Activated naive CD8-positive, alpha-beta T cell treated with anti-CD3 and anti-CD28 coated beads for 36 hours (primary cell): ENCODE results near the gene FSD1L. TPM values are rescaled to one million over a fixed set of nuclear protein-coding genes. Genes with fewer than 3 reads are reported as not detected.

ENCODE experiments used
- DNase-seq: peaks from one replicate; pipeline ENCODE4 v3.0.0; 2021
- H3K27ac Mint-ChIP-seq: one replicate; pipeline ENCODE4 v1.8.0; 2022; ENCODE audit warnings: mild to moderate bottlenecking, moderate library complexity, mixed read lengths
- H3K27me3 Mint-ChIP-seq: one replicate; pipeline ENCODE4 v1.8.0; 2022; ENCODE audit warnings: mild to moderate bottlenecking, mixed read lengths
- H3K36me3 Mint-ChIP-seq: one replicate; pipeline ENCODE4 v1.8.0; 2021; ENCODE audit warnings: mild to moderate bottlenecking, mixed read lengths
- H3K4me1 Mint-ChIP-seq: one replicate; pipeline ENCODE4 v1.8.0; 2021; ENCODE audit warnings: mixed read lengths
- H3K4me3 Mint-ChIP-seq: one replicate; pipeline ENCODE4 v1.8.0; 2022; ENCODE audit warnings: mild to moderate bottlenecking, moderate library complexity, mixed read lengths
- H3K9me3 Mint-ChIP-seq: one replicate; pipeline ENCODE4 v1.8.0; 2022; ENCODE audit warnings: mixed read lengths
- total RNA-seq, 2 experiments: library from RNA; stranded (reverse); gene quantifications; one replicate each; pipeline ENCODE4 v1.2.3, GENCODE V29; 2021

Gene FSD1L
- 1 to 10 TPM; 2.1 to 3.0 TPM for total RNA-seq

DNA sequence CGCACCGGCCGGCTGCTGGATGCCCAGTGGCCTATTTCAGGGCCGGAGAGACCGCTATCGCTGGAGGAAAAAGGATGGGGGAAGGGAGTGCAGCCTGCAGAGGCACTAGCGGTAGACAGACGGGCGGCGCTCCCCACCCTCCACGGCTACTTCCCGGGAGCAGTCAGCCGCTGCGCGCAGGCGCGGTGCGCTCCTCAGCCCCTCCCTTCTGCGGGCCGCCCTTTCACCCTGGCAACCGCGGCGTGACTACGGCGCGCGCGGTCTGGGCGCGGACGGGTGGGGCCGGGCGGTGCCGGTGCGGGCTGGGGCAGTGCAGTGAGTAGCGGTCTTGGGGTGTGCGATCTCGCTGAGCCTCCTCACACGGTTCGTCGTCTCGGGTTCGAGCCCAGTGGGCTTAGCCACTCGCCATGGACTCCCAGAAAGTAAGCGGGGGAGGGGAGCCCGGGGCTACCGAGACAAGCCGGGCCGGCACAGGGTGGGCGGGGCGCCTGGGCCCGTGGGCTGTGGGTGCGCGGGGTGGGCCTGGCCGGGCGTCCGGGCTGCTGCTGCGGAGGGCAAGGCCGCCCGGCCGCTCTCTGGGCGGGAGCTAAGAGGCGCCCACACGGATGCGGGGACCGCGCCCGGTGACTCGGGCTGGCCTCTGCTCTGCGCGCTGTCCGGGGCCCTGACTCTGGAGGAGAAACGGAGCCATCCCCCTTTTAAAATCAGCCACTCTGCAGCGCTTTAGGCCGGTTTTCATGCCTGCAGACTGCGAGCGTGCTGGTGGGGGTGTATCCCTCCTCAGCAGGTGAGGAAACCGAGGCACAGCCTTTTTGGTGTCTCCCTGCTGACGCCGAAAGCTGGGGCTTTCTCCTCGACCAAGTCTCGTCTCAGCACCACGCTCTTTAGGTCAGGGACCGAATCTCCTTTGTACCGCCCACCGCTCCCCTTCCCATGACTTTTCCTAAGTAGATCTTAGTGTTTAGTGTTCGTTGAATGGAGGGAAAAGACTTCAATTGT lies at the start of gene FSD1L:
TSS of gene FSD1L (plus strand) at position 221 of the 999 bp plus-strand sequence. CDS start at position 408, 187 bp downstream.
- peak; percentile 90 for DNase-seq
- peak within 1 kb of the TSS; percentile 81 for H3K4me3 Mint-ChIP-seq
- H3K27ac Mint-ChIP-seq: peak within 1 kb of the TSS; percentile 42
- no peaks in the 10 kb centered on the region for H3K36me3 Mint-ChIP-seq
- H3K4me1 Mint-ChIP-seq: peaks cover 12% of the 10 kb centered on the region
- H3K27me3 Mint-ChIP-seq: peaks cover 9% of the 10 kb centered on the region
- no peaks in the 10 kb centered on the region for H3K9me3 Mint-ChIP-seq

DNA sequence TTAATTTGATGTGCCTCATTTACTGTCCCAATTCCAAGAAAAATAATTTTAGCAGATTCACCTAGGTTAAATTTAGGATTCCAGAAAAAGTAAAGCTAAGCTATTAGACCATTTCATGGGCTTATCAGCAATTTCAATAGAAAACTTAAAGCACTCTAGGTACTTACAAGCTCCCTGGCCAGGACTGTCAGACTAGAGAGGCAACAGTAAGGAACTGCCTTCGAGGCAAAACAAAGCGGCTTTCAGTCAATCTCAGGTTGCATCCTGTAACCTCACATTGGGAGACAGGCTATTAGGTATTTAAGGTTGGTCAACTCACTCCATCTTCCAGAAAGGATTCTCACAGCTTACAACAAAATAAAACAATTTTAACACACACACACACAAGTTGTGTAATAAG lies 48.7 kb upstream of the FSD1L start:
- Mint-ChIP-seq H3K4me3 (no peak overlapping the region), H3K9me3 (no peaks in the 10 kb centered on the region), H3K27me3 (peaks cover 47% of the 10 kb centered on the region), H3K36me3 (no peaks in the 10 kb centered on the region), H3K4me1 (peaks cover 7% of the 10 kb centered on the region), H3K27ac (no peak overlapping the region)
- DNase-seq: no peak

DNA sequence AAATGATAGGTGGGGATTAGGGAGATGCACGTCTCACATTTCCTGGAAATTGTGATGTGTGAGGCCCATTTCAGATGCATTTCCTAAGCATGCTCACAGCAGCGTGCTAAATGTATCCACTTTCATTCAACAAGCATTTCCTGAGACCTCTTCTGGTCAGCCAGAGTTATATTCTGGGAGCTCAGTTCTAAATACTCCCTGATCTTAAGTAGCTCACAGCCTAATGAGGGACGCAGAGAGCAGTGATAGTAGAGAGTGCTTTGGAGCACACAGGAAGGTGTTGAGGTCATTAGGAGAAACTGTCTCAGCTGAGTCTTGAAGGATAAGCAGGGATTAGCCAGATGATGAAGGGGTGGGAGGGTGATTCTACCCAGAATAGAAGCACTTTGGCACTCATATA lies 46.2 kb upstream of the FSD1L start:
- Mint-ChIP-seq H3K27ac (no peak overlapping the region), H3K27me3 (peaks cover 67% of the 10 kb centered on the region), H3K4me1 (peaks cover 27% of the 10 kb centered on the region), H3K9me3 (no peaks in the 10 kb centered on the region), H3K36me3 (no peaks in the 10 kb centered on the region), H3K4me3 (no peak overlapping the region)
- no peak for DNase-seq

DNA sequence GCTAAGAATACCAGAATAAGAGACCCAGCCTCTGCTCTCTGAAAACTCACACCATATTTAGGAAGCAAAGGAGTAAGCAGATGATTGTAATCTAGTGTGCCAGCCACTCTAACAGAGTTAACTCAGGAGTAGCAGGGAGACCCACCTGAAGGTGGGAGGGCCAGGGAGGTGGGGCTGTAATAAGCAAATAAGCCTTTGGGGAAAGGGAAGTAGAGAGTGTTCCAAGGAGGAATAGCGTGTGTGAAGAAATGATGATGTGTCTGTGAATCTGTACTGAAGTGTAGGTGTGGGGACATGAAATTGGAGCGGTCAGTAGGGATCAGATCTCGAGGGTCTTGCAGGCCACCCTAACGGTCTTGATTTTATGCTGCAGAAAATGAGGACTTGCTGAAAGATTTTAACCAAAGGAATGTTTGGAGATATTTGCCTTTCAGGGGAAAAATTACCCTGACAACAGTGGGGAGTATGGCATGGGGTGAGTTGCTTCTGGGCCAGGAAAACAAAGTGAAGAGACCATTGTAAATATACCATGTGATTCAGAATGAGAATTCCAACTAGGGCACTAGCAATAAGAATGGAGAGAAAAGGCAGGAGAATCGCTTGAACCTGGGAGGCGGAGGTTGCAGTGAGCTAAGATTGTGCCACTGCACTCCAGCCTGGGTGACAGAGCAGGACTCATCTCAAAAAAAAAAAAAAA lies 44.1 kb upstream of the FSD1L start:
- Mint-ChIP-seq H3K27ac (no peak overlapping the region), H3K9me3 (no peaks in the 10 kb centered on the region), H3K4me3 (no peak overlapping the region), H3K36me3 (no peaks in the 10 kb centered on the region), H3K27me3 (peaks cover 74% of the 10 kb centered on the region), H3K4me1 (peaks cover 27% of the 10 kb centered on the region)
- DNase-seq: no peak

DNA sequence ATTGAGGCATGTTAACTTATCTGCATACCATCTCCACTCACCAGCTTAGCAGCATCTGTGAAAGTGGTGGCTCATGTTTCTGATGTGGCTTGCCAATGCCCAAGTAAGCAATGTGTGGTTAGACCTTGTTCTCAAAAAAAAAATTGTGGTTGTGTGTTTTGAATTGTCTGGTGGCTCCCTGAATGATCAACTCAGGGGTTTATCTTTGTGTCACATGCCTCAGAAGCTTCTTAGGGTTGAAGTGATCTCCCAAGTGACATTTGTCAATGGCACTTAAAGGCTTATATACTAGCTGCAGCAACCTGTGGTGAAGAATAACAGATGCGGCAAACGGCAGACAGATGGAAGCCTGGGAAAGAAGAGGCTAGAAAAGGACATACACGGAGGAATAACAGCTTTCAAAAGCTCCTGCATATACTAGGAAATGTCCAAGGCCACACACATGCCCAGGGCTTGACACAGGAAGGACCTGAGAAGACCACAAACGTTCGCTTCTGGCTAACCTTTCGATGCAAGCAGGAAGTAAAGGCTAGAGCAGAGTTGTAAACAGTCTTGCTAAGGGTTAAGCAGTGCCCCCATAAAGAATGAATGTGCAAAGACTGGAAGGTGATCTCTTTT lies 42.2 kb upstream of the FSD1L start:
- Mint-ChIP-seq H3K36me3 (peaks cover 2% of the 10 kb centered on the region), H3K4me3 (peak overlapping the region; percentile 11), H3K27me3 (peaks cover 80% of the 10 kb centered on the region), H3K9me3 (peaks cover 5% of the 10 kb centered on the region), H3K4me1 (peaks cover 27% of the 10 kb centered on the region), H3K27ac (peak overlapping the region; percentile 66)
- DNase-seq: peak; percentile 40

DNA sequence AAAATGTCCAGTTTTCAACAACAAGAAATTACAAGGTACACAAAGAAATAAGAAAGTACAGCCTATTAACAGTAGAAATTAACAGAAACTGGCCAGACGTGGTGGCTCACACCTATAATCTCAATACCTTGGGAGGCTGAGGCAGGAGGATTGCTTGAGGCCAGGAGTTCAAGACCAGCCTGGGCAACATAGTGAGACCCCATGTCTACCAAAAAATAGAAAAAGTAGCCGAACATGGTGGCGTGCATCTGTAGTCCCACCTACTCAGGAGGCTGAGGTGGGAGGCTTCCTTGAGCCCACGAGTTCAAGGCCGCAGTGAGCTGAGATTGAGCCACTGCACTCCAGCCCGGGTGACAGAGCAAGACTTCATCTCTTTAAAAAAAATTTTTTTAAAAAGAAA lies 41.5 kb upstream of the FSD1L start:
- peaks cover 2% of the 10 kb centered on the region for H3K36me3 Mint-ChIP-seq
- DNase-seq: no peak
- H3K9me3 Mint-ChIP-seq: peaks cover 8% of the 10 kb centered on the region
- H3K27ac Mint-ChIP-seq: no peak overlapping the region
- peaks cover 27% of the 10 kb centered on the region for H3K4me1 Mint-ChIP-seq
- H3K27me3 Mint-ChIP-seq: peaks cover 84% of the 10 kb centered on the region
- H3K4me3 Mint-ChIP-seq: no peak overlapping the region

DNA sequence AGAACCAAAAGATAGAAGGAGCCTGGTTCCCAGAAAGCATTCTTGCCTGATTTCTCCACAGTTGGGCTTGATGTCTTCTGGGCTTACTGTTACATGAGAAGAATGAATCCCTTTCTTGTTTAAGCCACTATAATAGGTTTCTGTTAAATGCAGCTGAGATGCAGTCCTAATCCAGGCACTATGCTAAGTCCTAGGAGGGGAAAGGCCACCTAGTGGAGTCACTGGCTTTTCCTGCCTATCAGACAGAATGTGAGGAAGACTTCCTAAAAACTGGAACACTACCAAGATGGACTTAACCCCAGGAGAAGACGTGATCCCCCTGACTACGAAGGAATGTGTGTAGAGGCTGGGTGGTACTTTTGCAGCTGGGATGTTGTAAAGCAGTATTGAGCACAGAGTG lies 34.3 kb upstream of the FSD1L start:
- Mint-ChIP-seq H3K36me3 (peaks cover 2% of the 10 kb centered on the region), H3K9me3 (peaks cover 14% of the 10 kb centered on the region)

DNA sequence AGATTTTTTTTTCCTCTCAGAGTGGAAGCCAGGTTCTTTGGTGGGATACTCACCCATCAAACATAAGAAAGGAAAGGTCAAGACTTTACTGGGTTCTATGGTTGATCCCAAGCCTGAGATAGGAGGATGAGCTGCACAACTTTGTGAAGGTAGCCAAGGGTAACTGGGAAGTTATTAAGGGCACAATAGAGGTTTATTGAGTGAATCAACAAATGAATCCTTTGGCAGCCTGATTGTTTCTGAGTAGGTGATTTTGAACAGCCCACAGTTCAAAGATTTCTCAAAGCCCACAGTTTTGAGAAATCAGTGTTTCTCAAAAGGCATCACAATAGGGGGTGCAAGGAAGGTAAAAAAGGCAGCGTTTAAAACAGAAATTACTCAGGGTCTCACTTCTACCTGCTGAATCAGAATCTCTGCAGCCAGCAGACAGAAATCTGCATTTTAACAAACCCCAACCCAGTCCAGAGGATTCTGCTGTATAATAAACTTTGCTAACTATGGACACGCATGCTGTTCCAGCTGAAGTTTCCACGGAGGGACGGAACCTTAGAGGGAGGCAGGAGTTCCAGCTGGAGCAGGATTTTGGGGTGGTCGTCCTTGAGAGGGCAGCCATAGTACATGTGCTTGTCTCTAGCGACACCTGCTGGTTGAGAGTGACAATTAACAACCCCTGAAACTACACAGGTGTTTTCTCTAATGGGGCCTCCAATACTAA lies 32.7 kb upstream of the FSD1L start:
- Mint-ChIP-seq H3K4me3 (no peak overlapping the region), H3K36me3 (no peaks in the 10 kb centered on the region), H3K27me3 (peaks cover 38% of the 10 kb centered on the region), H3K27ac (no peak overlapping the region), H3K4me1 (no peaks in the 10 kb centered on the region), H3K9me3 (peaks cover 11% of the 10 kb centered on the region)
- DNase-seq: peak; percentile 44

More for the DNA sequence above, 34.3 kb upstream of the FSD1L start:
- Mint-ChIP-seq H3K4me3 (no peak overlapping the region), H3K27me3 (peaks cover 45% of the 10 kb centered on the region), H3K27ac (no peak overlapping the region), H3K4me1 (no peaks in the 10 kb centered on the region)
- no peak for DNase-seq

DNA sequence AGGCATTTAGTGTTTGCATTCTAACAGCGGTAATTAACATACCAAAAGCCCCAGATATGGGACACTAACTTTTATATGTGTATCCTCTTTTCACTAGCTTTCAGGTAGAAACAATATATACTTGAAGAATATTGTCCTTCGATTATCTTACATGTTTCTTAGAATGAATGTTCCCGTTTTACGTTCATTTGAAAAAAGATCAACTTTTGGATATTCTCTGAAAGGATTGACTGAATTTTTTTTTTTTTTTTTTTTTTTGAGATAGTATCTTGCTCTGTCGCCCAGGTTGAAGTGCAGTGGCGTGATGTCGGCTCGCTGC lies 32.2 kb upstream of the FSD1L start:
- Mint-ChIP-seq H3K4me3 (no peak overlapping the region), H3K27ac (no peak overlapping the region), H3K27me3 (peaks cover 35% of the 10 kb centered on the region), H3K9me3 (peaks cover 9% of the 10 kb centered on the region), H3K36me3 (no peaks in the 10 kb centered on the region), H3K4me1 (no peaks in the 10 kb centered on the region)
- DNase-seq: no peak

DNA sequence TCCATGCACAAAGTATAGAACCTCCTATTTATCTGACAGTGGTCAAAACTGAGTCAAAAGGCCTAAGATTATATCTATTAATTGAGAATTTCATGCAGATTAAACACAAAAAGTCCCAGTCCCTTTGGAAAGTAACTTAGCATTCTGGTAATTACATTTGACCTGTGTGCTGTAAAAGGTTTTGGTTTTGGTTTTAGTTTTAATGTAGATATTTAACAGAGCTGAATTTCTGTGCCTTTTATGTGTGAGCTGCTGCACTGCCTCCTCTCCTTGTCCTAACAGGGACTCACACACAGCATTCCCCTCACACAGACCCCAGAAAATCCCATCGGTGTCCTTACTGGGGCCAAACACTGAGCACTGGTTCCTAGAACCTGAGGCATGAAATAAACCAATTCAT lies 31.0 kb upstream of the FSD1L start:
- Mint-ChIP-seq H3K36me3 (no peaks in the 10 kb centered on the region), H3K27me3 (peaks cover 26% of the 10 kb centered on the region), H3K9me3 (peaks cover 2% of the 10 kb centered on the region), H3K4me3 (no peak overlapping the region), H3K27ac (no peak overlapping the region), H3K4me1 (no peaks in the 10 kb centered on the region)
- DNase-seq: no peak

DNA sequence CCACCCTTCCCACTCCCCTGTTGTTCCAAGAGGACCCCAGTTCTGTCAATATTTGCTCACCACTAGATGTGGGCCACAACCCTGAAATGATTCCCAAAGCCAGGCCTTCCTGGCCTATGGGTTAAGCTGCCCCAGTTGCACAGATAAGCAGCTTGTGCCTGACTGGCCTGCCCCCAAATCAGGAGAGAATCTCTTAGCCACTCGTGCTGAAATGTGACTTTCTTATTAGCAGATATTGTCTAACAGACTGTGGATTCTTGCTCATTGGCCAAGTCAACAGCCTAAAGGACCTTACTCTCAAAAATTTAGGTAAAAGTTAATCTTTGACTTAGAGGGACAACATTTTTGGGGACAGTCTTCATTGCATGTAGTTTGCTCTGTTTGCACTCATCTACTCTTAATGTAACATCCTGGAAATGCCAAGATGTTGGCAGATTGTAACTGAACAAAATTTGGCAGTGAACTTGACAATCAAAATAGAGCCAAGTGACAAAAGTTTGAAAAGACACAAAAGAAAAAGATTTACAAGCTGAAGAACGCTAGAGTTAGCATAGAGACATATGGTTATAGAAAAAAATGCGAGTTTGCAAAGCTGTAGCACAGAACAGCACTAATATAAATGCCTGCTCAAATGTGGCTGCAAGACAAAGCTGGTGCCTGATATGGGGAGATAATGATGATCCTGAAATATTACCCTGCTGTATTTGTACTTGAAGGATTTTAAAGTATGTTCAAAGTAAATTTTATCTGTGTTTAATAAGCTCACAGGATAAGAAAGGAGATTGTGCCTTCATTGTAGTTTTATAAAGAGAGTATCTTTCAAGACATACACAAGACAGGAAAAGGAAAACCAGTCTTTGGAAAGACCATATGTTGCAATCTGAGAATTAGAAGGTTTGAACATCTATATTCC lies 29.0 kb upstream of the FSD1L start:
- H3K27me3 Mint-ChIP-seq: peaks cover 16% of the 10 kb centered on the region
- H3K27ac Mint-ChIP-seq: no peak overlapping the region

DNA sequence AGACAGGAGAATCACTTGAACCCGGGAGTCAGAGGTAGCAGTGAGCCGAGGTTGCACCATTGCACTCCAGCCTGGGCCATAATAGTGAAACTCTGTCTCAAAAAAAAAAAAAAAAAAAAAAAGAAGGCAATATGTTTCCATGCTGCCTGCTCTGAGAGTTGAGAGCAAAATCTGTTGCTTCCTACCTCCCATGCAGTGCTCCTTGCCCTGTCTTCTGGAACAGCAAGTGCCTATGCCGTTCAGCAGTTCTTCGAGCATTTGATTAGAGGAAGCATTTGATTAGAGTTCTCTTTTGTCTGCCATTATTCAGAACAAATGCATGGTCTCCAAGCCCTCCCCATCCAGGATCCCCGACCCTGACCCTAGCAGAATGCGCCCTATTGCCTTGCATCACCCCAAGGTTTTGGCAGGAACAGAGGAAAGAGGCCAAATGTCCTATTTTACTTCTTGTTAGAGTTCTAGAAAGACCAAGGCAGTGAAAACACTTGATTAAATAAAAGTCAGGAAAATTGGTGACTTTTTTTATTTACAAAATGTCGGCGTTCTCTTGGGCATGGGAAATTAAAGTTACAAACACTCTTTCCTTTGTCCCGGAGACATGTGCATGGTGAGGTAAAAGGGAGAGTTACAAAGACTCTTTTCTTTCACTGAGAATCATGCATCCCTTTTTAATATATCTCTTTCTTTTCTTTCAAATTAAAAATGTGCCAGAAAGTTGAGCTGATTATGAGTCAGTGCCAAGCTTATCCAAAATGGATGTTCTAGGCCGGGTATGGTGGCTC lies 27.8 kb upstream of the FSD1L start:
- Mint-ChIP-seq H3K4me3 (no peak overlapping the region), H3K4me1 (no peaks in the 10 kb centered on the region), H3K27me3 (peaks cover 8% of the 10 kb centered on the region), H3K27ac (no peak overlapping the region), H3K9me3 (no peaks in the 10 kb centered on the region), H3K36me3 (no peaks in the 10 kb centered on the region)
- no peak for DNase-seq

More for the DNA sequence above, 29.0 kb upstream of the FSD1L start:
- no peaks in the 10 kb centered on the region for H3K9me3 Mint-ChIP-seq
- no peaks in the 10 kb centered on the region for H3K4me1 Mint-ChIP-seq
- no peak overlapping the region for H3K4me3 Mint-ChIP-seq
- DNase-seq: no peak
- no peaks in the 10 kb centered on the region for H3K36me3 Mint-ChIP-seq

DNA sequence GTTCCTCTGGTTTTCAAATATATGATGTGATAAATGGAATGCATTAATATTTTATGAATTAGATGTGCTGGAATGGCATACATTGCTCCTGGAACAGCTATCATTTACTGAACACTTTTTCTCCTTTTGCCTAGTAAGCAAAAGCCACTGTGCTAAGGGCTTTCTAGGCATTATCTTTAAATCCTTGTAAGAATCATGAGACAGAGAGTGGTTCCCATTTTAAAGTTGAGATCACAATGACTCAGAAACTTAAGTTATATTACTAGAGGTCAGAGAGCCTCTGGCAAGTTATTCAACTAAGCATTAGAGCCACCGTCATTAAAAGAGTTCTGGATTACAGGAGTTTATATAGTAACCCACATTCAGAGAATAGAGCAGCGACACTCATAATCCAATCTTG lies 26.7 kb upstream of the FSD1L start:
- no peak overlapping the region for H3K4me3 Mint-ChIP-seq
- peaks cover 3% of the 10 kb centered on the region for H3K27me3 Mint-ChIP-seq
- no peaks in the 10 kb centered on the region for H3K4me1 Mint-ChIP-seq
- no peak overlapping the region for H3K27ac Mint-ChIP-seq
- DNase-seq: no peak
- H3K9me3 Mint-ChIP-seq: no peaks in the 10 kb centered on the region
- no peaks in the 10 kb centered on the region for H3K36me3 Mint-ChIP-seq
